ENCODE measurements around the gene SLIT1.

SLIT1 gene

DNA sequence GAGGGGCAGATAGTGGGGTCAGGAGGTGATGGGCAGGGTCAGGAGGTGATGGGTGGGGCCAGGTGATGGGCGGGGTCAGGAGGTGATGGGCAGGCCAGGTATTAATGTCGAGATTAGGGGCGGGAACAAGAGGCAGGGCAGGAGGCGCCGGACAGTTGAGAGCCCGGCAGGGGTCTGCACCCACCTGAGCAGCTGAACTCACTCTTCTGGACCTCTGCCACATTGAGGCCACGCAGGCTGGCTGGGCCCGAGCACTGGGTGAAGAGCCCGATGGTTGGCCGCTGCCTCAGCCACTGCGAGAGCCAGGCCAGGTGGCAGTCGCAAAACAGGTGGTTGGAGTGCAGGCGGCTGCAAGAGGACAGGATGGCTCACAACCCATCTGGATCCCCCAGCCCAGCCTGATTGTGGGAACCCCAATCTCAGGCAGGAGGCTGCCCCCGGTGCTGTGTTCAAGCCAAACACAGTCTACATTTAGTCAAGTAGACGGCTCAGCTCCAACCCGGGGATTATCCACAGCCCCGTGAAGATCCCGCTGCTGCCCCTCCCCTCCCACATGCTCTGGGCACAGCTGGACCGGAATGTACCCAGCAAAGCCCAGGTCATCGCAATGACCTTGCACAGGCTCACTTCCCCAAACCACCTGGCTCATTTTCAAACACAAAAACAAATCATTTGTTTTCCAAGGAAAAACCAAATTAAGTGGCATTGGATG lies 122.3 kb downstream of the SLIT1 start:
- no peak for DNase-seq (ENCODE audit: low read depth)

DNA sequence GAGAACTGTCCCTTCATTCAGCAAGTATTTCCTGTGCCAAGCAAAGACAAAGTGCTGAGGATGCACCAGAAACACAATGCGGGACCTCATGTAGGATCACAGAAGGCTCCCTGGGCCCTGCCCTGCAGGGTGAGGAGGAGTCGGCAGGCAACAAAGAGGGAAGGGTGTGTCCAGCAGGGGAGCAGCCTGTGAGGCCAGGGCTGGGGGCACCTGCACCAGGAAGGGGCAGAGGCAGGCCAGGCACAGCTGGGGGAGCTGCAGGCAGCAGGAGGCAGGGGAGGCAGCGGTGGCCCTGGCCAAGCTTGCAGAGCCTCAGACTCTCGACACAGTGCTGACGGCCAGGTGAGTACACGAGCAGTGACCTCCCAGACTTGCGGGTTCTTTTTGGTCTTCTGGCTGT lies 123.3 kb downstream of the SLIT1 start:
- no peak for DNase-seq (ENCODE audit: low read depth)

DNA sequence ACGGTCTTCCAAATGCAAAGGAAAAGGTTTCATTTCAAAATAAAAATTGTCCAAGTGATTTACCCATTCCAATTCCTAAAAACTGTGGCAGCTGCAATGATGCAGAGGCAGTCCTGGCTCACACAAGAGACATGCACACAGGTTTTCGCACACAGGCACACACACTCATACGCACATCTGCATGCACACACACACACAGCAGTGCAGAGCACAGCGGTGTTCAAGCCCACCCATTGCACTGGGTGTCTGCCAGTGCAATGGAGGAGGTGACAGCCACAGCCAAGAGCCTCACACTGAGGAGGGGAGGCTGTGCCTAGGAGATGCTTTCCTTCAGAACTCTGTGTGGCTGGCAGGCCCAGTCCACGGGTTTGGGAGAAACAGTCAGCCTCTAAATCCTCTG lies 123.7 kb downstream of the SLIT1 start:
- no peak for DNase-seq (ENCODE audit: low read depth)

DNA sequence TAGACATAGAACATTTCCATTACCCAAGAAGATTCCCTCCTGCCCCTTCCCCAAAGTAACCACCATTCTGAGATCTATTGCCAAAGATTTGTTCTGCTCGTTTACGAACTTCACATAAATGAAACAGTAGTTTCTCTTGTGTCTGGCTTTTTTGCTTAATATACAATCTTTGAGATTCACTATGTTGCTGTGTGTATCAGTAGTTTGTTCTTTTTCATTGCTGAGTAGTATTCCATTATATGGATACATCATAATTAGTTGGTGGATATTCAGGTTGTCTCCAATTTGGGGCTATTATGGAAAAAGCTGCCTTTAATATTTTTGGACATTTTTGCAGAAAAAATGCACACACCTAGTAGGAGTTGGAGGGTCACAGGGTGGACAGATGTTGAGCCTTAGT lies 124.3 kb downstream of the SLIT1 start:
- DNase-seq (ENCODE audit: low read depth): no peak

DNA sequence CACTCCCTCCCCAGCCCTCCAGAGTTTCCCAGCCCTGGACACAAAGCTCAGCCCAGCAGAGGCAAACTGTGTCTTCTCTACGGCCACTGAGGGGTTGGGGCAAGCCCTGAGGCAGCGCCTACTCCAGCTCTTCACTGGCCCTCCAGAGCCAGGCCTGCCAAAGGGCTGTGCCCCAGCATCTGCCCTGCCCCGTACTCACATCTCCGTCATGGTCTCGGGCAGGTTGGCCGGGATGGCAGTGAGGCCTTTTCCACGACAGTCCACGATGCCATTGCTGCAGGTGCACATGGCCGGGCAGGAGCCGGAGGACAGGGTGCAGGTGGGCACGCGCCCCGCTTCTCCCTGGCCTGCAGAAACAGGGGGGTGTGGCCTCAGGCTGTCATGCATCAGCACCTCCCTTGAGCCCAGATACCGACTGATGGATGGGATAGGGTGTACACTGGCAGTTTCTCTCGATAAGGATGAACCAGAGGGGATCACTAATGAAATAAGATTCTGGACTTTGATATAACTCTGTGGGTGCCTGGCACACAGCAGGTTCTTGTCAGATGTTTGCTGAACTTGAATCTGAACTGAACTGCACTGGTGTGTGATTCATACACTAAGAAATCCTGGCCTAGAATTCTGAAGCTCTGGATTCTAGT lies 125.2 kb downstream of the SLIT1 start:
- DNase-seq (ENCODE audit: low read depth): no peak

DNA sequence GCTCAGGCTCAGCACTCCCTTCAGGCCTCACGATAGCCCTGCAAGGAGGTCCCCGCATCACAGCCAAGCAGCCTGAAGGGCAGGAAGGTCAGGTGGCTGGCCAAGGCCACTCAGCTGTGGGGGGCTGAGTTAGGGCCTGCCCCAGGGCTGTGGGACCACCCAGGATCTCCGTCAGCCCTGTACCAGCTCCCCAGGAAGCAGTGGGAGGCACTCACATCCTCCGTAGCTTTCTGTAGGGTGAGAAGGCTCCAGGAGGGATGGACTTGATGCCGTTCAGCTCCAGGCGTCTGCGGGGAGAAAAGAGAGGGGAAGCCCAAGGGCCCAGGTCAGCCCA lies 125.9 kb downstream of the SLIT1 start:
- DNase-seq (ENCODE audit: low read depth): no peak

DNA sequence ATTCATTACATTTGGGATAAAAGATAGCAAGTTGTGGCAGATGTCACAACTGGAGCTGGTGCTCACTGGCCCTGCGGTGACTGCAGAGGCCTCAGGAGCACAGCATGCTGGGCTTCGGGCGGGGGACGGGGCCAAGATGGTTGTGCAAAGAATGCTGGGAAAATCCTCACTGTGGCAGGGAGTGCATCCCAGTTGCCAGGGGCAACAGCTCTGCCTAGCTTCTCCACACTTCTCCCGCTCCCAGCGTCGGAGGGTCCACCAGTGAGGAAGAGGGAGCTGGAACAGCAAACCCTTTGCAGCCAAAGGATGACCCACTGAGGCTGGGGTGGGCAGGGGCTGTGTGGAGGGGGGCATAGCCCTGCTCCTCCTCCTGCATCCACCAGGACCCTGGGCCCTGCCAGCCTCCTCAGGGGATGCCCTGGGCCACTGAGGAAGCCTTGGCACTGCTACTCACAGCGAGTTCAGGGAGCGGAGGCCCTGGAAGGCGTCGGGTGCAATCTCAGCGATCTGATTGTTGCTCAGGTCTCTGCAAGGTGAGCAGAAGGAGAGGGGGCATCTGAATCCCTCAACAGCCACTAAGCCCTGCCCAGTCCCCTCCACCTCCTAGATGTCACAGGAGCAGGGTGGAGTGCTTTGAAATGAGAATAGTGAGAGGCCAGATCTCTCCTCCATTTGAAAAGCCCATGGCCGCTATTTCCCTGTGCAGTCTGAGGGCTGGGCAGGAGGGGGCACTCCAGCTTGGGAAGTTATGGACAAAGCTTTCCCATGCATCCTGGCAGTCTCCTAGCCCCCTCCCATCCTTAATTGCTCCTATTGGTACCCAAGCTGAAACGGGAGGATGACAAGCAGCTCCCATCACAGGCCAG lies 126.5 kb downstream of the SLIT1 start:
- no peak for DNase-seq (ENCODE audit: low read depth)

DNA sequence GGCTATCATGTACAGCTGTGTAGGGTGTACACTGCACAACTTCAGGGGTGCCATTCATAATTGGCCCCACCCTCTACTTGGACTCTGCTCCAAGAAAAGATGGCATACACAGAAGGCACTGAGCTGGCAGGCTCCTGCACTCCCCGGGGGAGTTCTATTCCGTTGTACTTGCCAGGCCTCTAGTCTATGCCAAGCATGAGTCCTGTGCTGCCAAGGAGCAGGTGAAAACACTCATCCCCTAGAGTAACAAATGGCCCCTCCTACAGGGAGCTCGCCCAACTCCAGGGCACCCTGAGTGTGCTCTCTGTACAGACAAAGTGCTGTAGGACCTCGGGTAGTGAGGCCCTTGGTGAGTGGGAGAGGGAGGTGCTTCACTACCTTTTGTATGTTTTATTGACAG lies 127.2 kb downstream of the SLIT1 start:
- DNase-seq (ENCODE audit: low read depth): no peak

DNA sequence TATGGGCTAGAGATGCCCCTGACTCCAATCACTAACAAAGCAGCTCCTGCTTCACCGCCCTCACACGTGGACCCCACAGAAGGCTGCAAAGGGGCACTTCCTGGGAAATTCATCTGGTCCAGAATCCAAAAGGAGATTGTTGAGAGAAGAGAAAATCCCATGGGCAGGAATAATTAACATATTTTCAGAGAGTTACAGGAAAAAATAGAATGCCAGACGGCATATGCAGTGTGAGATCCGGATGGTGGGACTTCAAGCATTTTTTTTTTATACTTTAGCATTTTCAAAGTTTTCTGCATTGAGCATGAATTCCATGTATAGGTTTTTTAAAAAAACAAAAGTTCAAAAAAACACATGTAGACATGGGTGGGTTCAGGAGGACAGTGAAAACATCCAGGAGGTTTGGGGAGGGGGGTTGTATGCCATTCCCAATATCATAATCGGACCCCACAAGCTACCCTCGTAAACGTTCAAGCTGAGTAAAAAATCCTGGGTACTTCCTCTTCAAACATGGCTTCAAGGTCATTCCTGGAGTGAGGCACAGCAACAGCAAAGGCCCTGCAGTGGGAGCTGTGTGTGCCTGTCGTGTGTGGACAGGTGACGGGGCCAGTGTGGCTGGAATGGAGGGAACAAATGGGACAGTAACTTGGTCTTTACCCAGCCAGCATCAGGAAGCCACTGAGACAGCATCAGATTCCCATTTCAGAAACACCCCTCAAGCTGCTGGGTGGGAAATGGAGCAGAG lies 128.1 kb downstream of the SLIT1 start:
- DNase-seq (ENCODE audit: low read depth): no peak

DNA sequence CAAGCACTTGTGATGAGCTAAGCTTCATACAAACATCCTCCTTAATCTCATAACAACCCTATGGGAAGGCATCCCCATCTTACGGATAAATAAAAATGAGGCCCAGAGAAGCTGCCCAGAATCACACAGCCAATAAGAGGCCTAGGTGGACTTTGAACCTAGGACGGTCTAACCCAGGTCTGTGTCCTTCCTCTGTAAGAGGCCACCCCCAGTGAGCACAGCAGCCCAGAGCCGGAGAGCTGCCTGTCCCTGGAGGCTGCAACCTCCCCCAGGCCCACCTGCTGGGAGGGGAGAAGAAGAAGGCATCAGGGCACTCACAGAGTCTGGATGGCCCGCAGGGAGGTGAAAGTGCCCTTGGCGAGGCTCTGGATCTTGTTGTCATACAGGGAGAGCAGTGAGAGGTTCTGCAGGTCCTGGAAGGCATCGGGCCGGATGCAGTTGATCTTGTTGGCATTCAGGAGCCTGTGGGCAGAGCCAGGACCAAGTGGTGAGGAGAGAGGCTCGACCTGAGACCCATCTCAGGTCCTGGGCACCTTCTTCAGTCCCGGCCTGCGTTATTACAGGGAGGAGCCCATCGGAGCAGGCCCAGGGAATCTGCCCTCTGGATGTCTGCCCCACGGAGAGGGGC lies 129.6 kb downstream of the SLIT1 start:
- no peak for DNase-seq (ENCODE audit: low read depth)

DNA sequence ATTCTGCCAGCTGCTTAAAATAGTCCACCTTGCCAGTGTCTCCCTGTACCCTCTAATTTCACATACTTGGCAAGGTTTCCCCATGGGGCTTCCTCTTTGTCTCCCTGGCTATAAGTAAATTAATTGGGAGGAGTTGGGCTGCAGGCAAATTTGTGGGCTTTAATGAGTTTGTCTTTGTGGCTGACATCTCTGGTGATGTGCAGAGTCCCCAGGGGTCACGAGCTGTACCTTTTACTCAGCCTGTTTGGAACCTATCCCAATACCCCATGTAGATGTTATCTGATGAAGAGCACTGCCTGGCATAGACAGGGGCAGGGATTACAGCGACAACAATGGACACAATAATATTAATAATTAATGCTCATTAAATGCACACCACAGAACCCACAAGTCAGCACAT lies 132.5 kb downstream of the SLIT1 start:
- DNase-seq (ENCODE audit: low read depth): no peak

DNA sequence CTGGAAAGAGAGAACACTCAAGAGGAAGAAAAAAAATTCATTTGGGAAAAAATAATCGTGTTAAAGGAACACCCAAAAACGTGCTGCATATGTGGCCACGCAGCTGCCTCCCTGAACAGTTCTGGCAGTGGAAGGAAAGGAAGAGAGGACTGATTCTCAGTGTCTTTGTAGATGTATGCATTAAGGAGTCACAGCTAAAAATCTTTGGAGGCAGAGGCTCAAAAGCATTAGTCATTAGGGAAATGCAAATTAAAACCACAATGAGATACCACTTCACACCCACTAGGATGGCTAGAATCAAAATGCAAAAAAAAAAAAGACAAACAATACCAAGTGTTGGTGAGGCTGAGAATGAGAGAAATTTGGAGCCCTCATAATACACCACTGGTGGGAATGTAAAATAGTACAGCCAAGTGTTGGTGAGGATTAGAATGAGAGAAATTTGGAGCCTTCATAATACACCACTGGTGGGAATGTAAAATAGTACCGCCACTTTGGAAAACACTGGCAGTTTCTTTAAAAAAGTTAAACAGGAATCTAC lies 134.7 kb downstream of the SLIT1 start:
- no peak for DNase-seq (ENCODE audit: low read depth)

DNA sequence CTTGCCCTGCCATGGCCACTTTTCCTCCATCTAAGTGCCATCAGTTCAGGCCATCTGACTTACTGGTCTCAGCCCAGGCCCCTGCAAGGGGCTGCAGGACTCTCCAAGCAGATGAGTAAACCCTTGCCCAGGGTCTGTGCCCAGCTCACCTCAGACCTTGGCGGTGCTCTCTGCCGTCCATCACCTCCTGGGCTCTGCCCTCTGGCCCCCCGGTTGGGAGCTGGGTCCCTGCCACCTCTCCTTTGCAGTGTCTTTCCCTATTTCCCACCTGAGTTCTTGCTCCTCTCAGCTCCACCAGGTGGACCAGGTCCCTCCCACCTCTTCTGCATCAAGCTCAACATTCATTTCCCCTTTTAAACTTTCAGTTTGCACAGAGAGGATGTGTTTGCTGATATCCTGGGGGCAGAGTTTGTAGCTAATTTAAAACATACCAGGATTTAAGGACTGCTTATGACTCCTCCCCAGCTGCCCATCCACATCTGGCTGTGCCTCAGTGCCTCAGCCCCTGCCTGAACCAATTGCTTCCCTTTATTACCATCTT lies 135.5 kb downstream of the SLIT1 start:
- DNase-seq (ENCODE audit: low read depth): no peak

DNA sequence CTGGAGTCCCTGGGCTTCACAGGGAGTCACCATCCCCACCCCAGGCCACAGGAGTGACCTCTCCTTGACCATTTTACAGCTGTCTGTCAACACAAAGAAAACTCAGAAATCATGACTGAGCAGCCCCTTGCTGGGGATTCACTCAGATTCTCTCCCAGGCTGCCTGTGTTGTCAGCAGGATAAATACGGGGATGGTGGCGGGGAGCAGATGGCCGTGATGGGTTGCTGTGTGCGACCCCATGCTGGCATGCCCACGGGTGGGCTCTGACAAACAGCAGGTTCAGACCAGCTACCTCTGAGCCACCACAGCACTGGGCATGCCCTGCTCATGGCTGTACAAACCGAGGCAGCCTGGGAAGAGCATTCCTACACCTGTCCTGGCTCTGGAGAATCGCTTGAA lies 136.1 kb downstream of the SLIT1 start:
- DNase-seq (ENCODE audit: low read depth): no peak

DNA sequence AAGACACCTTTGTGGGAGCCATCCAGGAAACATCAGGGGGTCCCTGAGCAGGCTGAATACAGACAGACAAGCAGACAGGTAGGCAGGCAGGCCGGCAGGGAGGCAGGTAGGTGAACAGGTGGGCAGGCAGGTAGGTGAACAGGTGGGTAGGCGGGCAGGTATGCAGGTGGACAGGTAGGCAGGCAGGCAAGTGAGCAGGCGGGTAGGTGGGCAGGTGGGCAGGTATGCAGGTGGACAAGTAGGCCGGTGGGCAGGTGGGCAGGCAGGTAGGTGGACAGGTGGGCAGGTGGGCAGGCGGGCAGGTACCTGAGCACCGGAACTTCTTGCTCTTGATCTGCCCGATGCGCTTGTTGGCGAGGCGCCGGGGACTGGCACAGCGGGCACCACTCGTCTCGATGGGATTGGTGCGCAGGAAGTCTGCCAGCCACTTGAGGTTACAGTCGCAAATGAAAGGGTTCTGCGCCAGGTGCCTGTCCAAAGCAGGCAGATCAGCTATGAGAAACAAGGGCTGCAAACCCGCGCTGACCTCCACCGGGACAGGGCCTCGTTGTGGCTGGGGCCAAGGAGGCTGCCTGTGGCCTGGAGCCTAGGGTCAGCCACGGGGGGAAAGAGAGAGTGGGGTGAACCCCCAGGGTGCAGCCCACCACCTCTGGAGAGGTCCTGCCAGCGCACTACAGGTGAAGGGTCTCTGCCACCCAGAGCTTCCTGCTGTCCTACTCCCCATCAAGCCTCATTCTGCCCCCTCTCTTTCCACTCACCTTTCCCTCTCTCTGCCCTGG lies 136.9 kb downstream of the SLIT1 start:
- no peak for DNase-seq (ENCODE audit: low read depth)

DNA sequence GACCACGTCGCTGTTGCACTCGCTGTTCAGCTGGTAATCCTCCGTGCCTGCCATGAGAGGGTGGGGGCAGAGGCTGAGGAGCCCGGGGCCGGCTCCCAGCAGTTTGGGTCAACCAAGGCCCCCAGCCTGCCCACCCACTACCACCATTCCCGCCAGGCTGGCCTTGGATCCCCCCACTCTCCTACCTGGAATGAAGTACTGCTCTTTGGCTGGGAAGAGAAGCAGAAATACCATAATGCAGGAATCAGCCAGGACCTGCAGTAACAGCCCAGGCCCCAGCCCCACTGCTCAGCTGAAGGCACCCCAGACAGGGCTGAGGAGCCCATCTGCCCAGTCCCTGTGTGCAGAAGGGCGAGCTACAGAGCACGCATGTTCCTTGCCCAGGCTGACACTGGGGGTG lies 138.0 kb downstream of the SLIT1 start:
- no peak for DNase-seq (ENCODE audit: low read depth)

DNA sequence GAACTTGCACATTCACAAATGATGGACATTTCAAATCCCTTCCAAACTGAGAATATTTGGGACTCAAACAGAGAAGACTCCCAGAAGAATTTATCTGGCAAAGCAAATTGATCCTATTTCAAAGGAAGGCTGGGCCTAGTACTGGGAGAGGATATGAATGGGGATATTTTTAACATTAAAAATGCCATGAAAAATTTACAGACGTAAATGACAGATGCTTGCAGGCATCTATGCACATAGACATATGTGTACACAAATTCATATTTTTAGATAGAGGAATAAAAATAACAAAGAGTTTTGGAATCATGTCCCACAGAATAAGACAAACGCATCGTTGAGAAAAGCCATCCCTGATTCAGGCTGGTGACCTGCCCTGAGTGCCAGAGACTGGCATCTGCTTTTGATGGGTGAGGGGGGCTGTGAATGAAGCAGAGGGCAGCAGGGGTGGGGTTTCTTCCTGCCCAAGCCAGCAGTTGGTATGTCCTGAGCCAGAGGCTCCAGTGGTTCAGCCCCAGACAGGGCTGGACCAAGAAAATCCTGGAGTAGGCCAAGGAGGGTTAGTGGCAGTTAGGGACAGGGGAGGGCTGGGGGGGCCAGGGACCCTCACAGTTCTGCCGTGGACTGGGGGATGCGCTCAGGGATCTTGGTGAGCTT lies 138.5 kb downstream of the SLIT1 start:
- no peak for DNase-seq (ENCODE audit: low read depth)

DNA sequence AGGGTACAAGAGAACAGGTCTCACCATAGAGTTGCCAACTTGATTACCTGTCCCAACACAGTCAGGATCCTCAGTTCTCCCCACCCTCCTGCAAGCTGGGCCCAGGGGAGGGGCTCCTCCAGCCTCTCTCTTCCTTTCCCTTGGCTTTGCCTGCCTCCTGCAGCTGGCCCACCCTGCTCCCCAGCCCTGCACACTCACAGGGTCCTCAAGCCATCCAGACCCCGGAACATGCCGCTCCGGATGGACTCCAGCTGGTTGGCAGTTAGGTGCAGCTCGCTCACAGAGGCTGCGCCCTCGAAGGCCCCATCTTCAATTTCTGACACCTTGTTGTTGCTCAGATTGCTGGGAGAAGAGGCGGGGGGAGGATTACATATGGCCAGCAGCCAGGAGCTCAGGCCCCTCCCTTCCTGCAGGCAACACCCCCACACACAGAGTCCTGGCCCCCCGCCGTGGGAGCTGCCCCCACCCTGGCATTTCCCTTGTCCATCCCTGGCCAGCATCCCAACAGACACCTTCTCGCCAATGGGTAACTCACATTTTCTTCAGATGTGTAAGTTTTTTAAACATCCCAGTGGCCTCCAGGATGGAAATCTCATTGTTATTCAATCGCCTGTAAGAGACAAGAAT lies 139.2 kb downstream of the SLIT1 start:
- DNase-seq (ENCODE audit: low read depth): no peak

DNA sequence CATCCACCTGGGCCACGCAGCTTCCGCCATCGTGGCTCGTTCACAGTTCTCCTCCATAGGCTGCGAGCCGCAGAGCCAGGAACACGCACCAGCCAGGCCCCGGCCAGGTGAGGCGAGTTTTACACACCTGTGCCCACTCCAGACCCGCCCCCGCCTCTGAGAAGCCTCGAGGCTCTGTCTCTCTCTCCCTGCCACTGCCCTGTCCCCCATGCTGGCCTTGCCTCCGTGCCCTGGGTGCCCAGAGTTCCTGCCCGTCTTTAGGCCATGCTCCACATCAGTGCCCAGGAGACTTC lies 142.2 kb downstream of the SLIT1 start:
- DNase-seq (ENCODE audit: low read depth): no peak
